Measurements from ENCODE around the gene FGGY.
"Not testable (repeated sequence)": the region's sequence is repeated elsewhere in the genome, so short reads cannot be mapped to it uniquely, and the experiment has no call there.

The FGGY gene

DNA sequence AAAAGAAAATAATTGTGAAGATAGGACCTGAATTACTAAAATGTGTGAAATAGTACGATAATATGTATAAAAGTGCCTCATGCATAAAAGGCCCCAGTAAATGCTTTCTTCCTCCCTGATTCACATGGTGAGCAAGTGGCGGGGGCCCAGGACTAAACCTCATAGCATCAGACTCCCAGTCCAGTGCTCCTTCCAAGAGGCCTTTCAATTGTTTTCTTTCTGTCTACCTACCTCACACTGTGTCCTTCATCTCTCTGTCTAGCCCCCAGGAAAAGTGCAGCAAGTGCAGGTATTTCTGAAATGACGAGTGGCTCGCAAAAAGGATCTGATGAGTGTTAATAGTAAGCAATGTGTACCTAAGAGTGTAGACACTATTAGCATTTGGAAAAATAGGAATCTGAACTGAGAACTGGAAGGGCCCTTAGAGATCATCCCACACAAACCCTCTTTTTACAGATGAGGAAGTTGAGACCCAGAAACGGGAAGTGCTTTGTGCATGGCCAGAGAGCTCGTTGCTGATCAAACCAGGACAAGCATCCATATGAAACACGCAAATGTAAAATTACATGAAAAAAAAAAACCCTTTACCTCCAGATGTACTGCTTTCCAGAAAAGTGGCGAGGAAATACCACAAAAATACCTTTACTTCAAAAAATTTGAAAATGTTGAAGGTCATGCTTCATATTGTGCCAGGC lies 399.7 kb downstream of the FGGY start:
- DNase-seq, result no peak

DNA sequence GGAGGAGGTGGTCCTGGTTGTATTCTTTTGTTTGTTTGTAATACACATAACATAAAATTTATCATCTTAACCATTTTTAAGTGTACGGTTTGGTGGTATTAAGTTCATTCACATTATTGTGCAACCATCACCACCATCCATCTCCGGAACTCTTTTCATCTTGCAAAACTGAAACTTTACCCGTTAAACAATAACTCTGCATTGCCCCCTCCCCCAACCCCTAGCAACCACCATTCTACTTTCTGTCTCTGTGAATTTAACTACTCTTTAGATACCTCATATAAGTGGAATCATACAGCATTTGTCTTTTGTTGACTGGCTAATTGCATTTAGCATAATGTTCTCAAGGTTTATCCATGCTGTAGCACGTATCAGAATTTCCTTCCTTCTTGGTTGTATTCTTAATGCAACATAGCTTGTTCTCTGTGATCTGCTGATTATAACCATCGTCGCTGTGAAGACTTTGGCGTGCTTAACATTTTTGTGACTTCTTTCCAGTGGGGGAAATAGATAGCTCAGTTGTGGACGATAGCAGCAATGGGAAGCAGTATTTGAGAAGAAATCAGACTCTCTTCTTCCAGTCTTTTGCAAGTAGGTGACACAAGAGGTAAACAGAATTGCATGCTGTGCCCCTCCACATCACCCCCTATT lies 400.4 kb downstream of the FGGY start:
- DNase-seq, result no peak

DNA sequence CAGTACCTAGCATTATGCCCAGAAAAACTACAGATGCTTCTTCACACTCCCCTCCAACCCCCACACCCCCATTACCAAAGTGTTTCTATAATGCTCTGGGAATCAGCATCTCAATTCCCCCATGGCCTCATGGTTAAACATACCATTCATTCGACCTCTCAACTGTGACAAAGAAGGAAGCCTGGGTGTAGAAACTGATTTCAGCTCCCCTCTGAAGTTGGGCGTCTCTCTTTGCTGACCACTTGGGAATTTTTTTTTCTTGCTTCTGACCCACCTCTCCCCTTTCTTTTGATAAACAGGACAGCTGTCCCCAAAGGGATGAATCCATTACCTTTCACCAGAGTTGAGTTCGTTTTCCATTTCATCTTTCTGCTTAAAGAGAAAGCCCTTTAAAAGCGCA lies 401.5 kb downstream of the FGGY start:
- DNase-seq, result no peak

DNA sequence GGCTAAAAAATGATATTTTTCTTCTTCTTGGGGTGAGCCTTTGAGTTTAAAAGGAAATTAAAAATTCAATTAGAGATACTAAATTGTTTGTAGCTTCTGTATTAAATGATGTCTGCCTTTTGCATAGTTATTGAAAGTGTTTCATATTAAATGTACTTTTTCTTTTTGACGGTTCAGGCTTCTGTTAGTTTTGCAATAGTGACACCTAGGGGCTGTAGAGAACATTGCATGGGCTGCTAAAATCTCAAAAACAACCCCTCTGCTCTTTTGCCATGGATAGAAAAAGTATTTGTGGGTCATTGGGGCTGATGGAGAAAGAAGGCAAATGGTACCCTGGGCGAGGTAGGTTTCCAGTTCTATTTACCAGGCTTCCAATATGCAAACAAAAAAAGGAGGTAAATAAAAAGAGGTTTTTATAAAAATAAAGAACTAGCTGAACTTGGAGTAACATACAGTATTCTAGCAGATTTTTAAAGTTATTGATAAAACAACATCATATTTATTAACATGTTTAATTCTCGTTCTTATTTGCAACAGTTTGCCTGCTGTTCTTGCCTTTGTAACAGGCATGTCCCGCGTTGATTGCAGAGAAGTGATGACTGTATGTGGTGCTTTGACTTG lies 402.4 kb downstream of the FGGY start:
- DNase-seq, result peak in 5 of 58 donors; percentile 10 to 41 (median 17)

DNA sequence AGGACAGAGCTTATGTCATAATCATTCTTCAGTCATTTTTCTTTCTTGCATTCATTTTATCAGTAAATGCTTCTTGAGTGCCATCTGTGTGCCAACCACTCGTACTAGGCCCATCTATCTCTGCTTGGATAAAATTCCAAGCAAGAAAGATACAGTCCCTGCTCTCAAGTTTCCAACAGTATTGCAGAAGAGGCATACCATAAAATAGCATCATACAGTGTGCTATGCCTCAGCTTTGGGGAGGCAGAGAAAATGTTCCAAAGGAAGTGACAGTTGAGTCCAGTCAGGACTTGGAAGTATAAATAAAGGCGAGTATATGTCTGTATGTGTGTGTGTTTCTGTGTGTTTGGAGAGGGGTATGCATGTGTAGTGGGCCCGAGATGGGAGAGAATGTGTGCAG lies 404.5 kb downstream of the FGGY start:
- DNase-seq, result no peak

DNA sequence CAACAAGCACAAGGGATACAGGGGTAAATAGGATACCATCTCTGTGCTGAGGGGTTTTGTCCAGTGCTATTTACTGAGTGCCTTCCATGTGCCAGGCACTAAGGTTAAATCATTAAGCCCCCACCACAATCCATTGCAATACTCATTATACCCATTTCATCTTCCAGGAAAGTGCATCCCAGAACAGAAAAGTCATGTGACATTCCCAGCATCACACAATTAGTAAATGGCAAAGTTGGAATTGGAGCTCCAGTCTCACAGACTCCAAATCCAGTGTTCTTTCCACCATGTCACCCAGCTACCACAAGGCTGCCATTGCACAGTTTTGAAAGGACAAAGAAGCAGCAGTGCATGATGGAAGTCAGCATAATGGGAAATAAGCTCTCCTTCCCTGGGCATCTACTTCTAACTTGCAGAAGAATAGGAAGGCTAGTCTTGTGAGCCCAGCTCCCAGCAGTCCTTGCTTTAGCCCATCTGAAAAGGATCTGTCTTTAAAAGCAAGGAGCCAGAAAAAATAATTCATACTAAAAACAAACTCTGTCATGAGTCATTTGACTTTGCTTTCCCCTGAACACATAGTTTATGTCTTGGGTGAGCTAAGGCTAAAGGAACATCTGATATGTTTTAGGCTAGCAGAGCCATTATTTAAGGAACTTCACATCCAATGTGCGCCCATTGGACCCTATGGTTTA lies 406.5 kb downstream of the FGGY start:
- DNase-seq, result no peak

DNA sequence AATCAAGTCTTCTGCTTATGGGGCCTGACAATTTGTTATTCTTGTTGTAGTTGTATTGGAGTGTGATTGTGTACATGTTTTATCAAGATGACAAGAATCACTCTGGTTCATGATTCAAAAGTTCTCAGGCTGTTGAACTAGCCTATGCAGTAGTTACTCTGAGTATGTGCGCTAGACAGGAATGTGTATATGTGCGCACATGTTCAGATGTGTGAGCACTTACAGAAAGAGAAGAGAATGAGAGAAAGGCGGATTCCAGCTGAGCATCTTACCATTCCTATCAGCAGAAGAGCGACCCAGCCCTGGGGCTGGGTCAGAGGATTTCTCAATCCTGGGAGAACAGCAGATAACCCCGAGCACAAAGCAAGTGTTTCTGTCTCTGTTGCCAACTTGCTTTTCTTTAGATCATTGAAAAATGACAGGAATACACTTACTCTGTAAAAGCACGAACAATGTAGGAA lies 407.1 kb downstream of the FGGY start:
- no peak for DNase-seq

DNA sequence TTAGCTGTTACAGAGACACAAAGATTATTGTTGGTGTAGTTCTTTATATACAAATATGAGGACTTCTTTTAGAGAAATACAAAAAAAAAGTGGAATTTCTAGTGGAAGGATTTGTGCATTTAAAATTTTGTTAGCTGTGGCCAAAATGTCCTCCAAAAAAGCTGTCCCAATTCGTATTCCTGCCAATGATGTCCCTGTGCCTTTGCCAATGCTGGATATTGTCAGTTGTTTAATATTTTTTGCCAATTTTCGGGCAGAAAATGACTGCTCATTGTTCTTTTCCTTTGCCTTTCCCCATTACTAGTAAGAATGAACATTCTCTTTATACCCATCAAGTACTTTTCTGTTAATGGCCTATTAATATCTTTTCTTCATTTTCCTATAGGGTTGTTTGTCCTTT lies 407.8 kb downstream of the FGGY start:
- peak in 1 of 58 donors; percentile 12 for DNase-seq

DNA sequence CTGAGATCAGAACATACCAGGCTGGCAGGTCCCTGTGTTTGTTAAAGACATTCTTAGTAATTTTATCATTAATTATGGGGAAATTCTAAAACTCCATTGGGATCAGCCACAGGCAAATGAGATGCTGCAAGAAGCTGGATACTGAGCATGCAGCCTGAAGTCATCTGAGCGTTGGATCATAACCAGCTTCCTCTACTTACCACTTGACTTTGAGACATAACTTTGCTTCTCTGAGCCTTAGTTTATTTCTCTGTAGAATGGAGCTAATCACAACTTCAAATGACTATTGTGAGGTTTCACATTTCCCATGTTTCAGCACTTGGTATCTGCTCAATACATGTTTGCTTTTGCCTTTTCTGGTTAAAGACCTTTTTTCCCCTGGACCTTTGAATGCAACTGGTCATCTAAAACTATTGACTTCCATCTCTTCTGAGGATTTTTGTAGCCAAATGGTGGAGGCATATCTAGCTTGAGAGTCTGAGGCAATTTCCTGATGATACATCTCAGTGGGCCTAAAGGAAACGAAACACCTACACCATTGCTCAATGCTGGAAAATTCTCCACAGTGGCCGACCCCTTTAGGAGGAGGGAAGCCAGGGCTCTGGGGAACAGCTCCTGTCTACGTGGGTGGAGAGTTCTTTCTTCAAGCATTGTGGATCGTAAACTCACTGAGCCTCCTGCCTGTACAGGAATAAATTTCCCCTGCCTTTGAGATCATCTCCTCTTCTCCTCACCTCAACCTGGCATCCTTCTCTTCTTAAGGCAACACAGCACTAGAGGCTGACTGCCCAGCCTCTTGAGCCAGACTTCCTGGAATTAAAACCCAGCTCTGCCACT lies 408.8 kb downstream of the FGGY start:
- no peak for DNase-seq

DNA sequence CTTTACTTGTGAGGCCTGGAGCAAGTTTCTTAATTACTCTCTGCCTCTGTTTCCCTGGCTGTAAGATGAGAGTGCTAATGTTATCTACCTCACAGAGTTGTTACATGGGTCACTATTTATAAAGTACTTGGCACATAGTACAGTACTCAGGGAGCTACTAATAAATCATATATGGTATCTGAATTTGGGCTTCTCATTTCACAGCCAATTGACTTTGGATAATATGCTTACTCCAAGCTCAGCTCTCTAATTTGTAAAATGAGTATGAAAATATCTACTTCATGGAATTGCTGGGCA lies 409.4 kb downstream of the FGGY start:
- DNase-seq, result no peak

DNA sequence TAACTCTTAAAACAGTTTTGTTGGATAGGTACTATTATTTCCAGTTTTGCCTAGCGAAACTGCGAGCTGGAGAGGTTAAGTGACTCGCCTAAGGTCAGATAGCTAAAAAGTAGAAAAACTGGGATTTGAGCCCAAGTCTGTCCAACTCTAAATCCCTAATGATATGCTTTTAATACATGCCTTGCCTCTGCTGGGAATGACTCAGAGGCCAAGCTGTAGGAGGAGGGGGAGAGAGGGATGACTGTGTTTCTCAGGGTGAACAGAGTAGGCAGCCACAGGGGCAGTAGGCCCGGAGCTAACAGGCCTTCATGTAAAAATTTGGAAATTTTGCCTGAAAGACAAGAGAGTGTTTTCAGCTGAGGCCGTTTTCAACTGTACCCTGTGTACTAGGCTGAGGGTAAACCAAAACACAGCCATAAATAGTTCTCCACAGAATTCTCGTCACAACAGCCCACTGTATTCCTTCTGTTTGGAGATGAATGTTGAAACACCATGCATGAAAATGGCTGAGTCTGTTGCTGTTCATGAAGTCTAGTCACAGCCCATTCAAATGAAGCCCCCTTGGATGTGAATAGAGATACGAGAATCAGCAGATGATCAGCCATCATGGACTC lies 410.4 kb downstream of the FGGY start:
- DNase-seq, result peak in 2 of 58 donors; percentile 13 to 15

DNA sequence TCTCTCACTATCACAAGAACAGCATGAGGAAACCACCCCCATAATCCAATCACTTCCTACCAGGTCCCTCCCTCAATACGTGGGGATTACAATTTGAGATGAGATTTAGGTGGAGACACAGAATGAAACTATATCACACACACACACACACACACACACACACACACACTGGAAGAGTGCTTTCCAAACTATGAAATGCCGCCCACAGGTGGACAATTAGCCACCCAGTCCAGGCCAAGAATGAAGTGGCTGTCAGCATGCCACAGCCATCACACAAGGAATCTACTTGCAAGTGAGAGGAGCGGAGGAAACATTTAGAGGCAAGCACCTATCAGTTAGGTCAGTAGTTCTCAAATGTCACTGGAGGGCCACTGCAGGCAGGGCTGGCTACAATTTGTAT lies 412.4 kb downstream of the FGGY start:
- no peak for DNase-seq

DNA sequence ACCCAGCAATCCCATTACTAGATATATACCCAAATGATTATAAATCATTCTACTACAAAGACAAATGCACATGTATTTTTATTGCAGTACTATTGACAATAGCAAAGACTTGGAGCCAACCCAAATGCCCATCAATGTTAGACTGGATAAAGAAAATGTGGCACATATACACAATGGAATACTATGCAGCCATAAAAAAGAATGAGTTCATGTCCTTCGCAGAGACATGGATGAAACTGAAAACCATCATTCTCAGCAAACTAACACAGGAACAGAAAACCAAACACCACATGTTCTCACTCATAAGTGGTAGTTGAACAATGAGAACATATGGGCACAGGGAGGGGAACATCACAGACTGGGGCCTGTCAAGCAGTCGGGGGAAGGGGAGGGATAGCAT lies 414.0 kb downstream of the FGGY start:
- not testable (repeated sequence) for DNase-seq

DNA sequence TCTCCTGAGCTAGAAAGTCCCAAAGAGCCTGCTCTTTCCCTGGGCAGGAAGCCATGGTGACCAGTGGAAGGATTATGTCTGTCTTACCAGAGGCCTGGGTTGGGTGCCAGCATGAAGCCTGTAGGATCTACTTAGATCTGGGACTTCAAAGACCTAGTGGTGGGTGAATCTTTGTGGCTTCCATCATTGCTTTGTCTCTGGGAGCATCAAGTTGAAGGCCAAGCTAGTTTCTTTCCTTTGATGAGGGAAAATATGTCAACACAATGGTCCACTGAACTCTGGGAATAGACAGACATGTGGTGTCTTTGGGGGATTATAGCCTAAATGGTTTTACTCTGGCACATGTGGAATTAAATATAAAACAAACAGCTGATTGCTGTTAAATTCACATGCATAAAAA lies 417.3 kb downstream of the FGGY start:
- no peak for DNase-seq

DNA sequence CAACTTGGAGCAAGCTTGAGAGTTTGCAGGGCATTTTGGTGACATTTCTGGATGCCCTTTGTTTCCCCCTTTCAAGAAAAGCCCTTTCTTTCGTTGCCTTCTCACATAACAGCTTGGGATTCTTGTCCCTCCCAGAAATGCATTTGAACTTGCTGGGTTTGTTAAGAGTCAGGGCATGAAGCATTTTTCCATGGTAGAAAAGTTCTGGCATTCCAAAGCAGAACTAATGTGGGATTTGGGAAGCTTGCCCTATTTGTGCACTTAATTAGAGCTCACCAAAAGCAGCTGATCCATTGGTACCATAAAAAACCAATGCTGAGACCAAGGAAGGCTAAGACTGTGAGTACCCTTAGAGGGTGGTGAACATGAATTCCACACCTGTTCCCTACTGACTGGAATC lies 418.1 kb downstream of the FGGY start:
- DNase-seq, result peak in 5 of 58 donors; percentile 7 to 75 (median 40)

DNA sequence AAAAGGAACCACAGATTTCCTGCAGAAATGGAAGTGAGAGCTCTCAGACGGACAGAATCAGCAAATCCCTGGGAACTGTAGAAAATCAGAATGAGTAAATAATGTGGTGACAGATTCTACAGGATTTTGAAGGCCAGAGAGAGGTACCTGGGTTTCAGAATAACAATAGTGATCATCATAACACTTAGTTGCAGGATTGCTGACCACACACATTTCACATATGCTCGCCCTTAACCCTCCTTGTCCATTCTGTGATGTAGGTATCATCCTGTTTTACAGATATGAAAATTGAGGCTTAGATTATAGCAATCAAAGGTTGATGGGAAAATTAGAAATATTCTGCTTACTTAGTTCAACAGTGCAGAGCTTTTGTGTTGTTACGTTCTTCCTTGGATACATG lies 419.9 kb downstream of the FGGY start:
- DNase-seq, result no peak

DNA sequence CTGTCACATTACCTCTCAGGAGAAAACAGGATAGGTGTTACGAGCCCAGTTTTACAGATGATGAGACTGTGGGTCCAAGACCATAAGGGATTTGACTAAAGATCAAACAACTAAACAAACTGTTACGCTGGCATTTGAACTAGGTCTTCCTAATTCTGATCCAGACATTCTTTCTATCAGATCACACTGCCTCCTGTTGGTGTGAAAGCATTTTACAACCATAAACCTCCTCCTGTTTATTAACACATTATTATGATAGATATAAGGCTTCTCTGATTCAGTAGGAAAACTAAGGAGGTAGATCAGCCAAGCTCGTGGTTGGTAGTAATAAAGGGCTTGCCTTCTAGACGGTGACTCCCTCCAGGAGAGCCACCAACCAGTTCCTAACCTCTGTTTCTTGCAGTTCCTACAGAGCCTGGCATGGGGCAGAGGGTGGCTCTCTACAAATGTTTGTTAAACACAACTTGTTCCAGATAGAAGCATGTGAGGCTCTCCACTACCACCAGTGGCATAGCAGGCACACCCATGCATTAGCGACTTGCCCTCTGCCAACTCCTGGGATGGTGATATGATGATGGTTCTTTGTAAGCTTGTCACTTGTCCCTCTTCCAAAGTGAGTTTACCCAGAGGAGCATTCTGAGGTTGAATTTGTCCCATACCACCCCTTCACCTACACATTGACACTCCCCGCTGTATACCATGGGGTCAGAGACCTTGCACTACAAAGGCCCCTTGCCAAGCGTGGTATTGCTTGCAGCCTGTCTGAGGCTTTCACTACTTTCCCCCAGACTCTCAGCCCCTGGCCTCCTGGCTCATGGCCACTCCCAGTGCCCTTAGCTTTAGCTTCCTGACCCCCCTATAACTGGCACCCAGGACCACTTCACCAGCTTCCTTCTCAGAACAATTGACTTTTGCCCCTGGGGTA lies 421.4 kb downstream of the FGGY start:
- no peak for DNase-seq

DNA sequence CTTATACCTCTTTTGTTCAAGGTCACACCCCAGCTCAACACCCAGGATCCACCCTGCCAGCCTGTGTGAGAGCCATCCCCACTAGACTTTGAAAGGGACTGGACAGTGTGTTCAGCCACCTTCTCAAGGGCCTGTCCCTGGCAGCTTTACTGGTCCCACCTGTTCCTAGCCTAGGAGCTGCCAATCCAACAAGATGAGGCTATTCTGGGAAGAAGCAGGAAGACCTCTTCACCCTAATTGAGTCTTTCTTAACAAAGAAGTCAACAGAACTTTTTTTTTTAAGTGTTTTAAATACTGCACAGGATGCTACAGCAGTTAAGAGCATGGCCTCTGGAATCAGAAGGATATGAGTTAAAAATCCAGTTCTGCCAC lies 422.1 kb downstream of the FGGY start:
- no peak for DNase-seq

DNA sequence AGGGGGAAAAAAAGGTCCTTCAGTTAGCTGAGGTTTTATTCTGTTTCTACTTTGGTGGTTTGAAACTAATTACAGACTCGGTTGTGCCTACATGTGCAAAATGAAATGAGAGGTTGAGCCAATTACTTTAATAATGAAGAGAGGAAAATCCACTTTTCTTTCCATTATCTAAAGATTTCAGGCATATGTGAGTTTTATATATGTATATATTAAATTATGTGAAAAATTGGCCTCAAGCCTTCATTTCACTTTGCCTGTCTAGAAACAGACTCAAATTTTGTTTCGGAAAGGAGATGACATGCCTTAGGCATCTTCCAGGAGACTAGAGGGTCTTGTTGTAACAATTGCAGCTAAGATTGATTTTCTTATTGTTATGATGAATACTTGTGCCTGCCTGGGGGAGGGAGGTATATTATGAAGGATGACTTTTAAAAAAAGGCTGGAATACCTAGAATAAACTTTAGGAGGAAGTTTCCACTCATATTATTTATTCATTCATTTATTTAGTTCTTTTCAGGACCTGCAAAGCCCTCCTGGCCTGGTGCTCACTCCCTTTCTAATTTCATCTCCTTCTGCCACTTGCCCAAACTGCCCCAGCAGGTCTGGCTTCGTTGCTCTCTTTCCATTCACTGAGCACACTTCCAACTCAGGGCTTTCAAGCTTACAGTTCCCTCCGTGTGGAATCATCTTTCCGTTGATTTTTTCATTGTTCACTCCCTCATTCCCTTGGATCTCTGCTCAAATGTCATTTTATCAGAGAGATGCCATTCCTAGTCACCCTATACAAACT lies 423.6 kb downstream of the FGGY start:
- DNase-seq, result no peak

Data from anterior cingulate cortex (tissue), 58 donors.